ENCODE data around the gene ANTKMT.

- TF ChIP-seq CTCF (IDR thresholded peaks at IDR 0.05 in 8 of 11, conservative IDR thresholded peaks at IDR 0.05 in 3 of 11), result peak in 2 of 11 experiments; percentile 1 to 27
- no peak for TF ChIP-seq POLR2A (IDR thresholded peaks at IDR 0.05)
- no peak for TF ChIP-seq POLR2AphosphoS5 (IDR thresholded peaks at IDR 0.05)
Observed at GRCh38 chr16:732936-733335, 12.0 kb downstream of the ANTKMT start.
